H1 (cell line): ENCODE data around the gene NADSYN1. TPM values are rescaled to one million over a fixed set of nuclear protein-coding genes. Genes with fewer than 3 reads are reported as not detected.

Experiments
- CBX5 ChIP-seq: fragments of 300-800, 300-1000 bp; sonication (generic); IDR thresholded peaks from 2 replicates; pipeline ENCODE4 v1.7.1; 2016; ENCODE audit warnings: antibody characterized with exemption, low read length, low read depth
- CHD7 ChIP-seq: fragments of 300-600 bp; sonication (generic); IDR thresholded peaks from 2 replicates; pipeline ENCODE4 v1.7.1; 2012; ENCODE audit warnings: low read length, moderate library complexity, mild to moderate bottlenecking, inconsistent platforms; ENCODE audit not compliant: insufficient replicate concordance
- GABPA ChIP-seq: IDR thresholded peaks from 2 replicates; pipeline ENCODE4 v1.6.1; 2011; ENCODE audit warnings: mild to moderate bottlenecking, low read length, moderate library complexity, borderline replicate concordance; ENCODE audit not compliant: insufficient read depth
- KDM1A ChIP-seq: fragments of 200-600, 300-600 bp; sonication (generic); IDR thresholded peaks from 2 replicates; pipeline ENCODE4 v1.7.1; 2016; ENCODE audit warnings: mild to moderate bottlenecking, low read length, borderline replicate concordance
- SUZ12 ChIP-seq: fragments of 200-600 bp; sonication (generic); IDR thresholded peaks from 2 replicates; pipeline ENCODE4 v1.6.1; 2012; ENCODE audit warnings: mild to moderate bottlenecking, inconsistent platforms, low read length, moderate library complexity, mixed read lengths
- TAF7 ChIP-seq: optimal IDR thresholded peaks from 2 replicates; pipeline ENCODE3; 2011; ENCODE audit warnings: low read depth, mild to moderate bottlenecking, inconsistent platforms, low read length, moderate library complexity, borderline replicate concordance
- polyA plus RNA-seq, 7 experiments: library from polyadenylated mRNA; depleted of rRNA in 3 of 7; stranded (reverse) in 5 of 7; unstranded in 2 of 7; fragments of >200 nt in 5 of 7; fragments of 200-250 nt in 2 of 7; gene quantifications; 1 replicate in 5 of 7; 2 replicates in 1 of 7; 4 replicates in 1 of 7; pipeline versions ENCODE4 v1.2.1 to v1.2.3, GENCODE V29; 2011 to 2013; ENCODE audit warnings: missing spikeins in 2 of 7, mixed read lengths in 2 of 7
- total RNA-seq: library from RNA; stranded (reverse); fragmentation: NEBNext Ultra II Directional; extraction: Animal tissue kit (Norgen Biotek cat#: 25700); gene quantifications from 2 replicates; pipeline ENCODE4 v1.2.1, GENCODE V29; 2021
- TF ChIP-seq, protein P1 (sequence below): IDR thresholded peaks from 2 replicates; pipeline ENCODE4 v1.6.1; 2012; ENCODE audit warnings: low read length, inconsistent platforms

The NADSYN1 gene
- total and polyA plus RNA-seq, 2 of the 8 experiments (the other 6 are each of a cell fraction or from before 2014, with no cell fraction given): 38.3 to 38.6 TPM

DNA sequence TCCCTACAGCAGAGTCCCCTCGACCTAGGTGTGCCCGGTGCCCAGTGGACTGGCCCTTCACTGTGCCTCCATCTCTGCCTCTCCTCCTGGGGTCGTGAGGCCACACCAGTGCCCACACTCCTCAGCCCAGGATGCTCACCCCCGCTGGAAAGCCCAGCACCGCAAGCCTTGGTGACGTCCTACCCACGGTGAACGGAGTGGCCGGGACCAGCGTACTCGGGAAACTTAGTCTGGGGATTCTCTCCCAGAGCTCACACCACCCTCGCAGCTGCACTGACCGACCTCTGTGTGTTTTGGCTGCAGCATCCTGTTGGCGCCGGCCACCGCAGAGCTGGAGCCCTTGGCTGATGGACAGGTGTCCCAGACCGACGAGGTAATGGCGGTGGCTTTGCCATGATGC lies 38.5 kb downstream of the NADSYN1 start (continued):
- no peak for TF ChIP-seq CHD7
- TF ChIP-seq CBX5: no peak
- TF ChIP-seq, protein P1, sequence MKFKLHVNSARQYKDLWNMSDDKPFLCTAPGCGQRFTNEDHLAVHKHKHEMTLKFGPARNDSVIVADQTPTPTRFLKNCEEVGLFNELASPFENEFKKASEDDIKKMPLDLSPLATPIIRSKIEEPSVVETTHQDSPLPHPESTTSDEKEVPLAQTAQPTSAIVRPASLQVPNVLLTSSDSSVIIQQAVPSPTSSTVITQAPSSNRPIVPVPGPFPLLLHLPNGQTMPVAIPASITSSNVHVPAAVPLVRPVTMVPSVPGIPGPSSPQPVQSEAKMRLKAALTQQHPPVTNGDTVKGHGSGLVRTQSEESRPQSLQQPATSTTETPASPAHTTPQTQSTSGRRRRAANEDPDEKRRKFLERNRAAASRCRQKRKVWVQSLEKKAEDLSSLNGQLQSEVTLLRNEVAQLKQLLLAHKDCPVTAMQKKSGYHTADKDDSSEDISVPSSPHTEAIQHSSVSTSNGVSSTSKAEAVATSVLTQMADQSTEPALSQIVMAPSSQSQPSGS: no peak
- no peak for TF ChIP-seq GABPA
- TF ChIP-seq SUZ12: no peak
- no peak for TF ChIP-seq TAF7
- TF ChIP-seq KDM1A: no peak
